IMR-90 (cell line): Measurements from ENCODE around the gene NCAPH2. TPM values are rescaled to one million over a fixed set of nuclear protein-coding genes. Genes with fewer than 3 reads are reported as not detected.
A peak's percentile ranks its signal among the peaks of the same experiment; 100 is the strongest.

Source experiments
- ATAC-seq: fragments of 200-7000 bp; cut with Tn5 transposase; 2 replicates; pipeline ENCODE4 v1.9.1; 2020; ENCODE audit warnings: low read depth, mild to moderate bottlenecking, moderate library complexity
- BruUV-seq: library from RNA; stranded (reverse); fragments of 400-500 nt; replicated peaks from 2 replicates; lab custom pipeline; 2021; lab: Mats Ljungman, UMichigan
- CTCF ChIA-PET: fragments of 300-600 bp; formaldehyde crosslinking; extraction: SDS; loops from one replicate; lab custom pipeline; 2021; ENCODE audit warnings: antibody characterized with exemption; lab: Yijun Ruan, JAX
- POLR2A ChIA-PET: fragments of 300-600 bp; sonication (Branson Sonifier 250); formaldehyde crosslinking; loops from one replicate; lab custom pipeline; 2022; ENCODE audit warnings: antibody characterized with exemption; ENCODE audit not compliant: unreplicated experiment; lab: Charles Lee
- DNase-seq: peaks from one replicate; pipeline ENCODE4 v3.0.0; 2013
- H2AFZ ChIP-seq: replicated peaks from 2 replicates; pipeline ENCODE3; 2013; ENCODE audit warnings: low read length, mild to moderate bottlenecking; ENCODE audit not compliant: poor library complexity
- H2AK5ac ChIP-seq: 2 replicates; pipeline ENCODE4 v1.6.1; 2013; ENCODE audit warnings: low read depth, low read length, inconsistent platforms
- H2AK9ac ChIP-seq: replicated peaks from 2 replicates; pipeline ENCODE3; 2013; ENCODE audit warnings: mild to moderate bottlenecking, low read depth, low read length, moderate library complexity; ENCODE audit not compliant: poor library complexity
- H2BK120ac ChIP-seq: 2 replicates; pipeline ENCODE4 v1.6.1; 2013; ENCODE audit warnings: low read depth, low read length, inconsistent platforms
- H2BK15ac ChIP-seq: 3 replicates; pipeline ENCODE4 v1.6.1; 2013; ENCODE audit warnings: low read depth, low read length, inconsistent platforms
- H2BK20ac ChIP-seq: 2 replicates; pipeline ENCODE4 v1.6.1; 2013; ENCODE audit warnings: low read depth, mild to moderate bottlenecking, inconsistent platforms, low read length, moderate library complexity
- H2BK5ac ChIP-seq: 2 replicates; pipeline ENCODE4 v1.6.1; 2013; ENCODE audit warnings: mild to moderate bottlenecking, low read depth, low read length, inconsistent platforms; ENCODE audit not compliant: poor library complexity, severe bottlenecking
- H3K14ac ChIP-seq: replicated peaks from 2 replicates; pipeline ENCODE4 v1.6.1; 2013; ENCODE audit warnings: low read depth, low read length, inconsistent platforms
- H3K18ac ChIP-seq: 2 replicates; pipeline ENCODE4 v1.6.1; 2013; ENCODE audit warnings: low read depth, low read length, control low read depth
- H3K23ac ChIP-seq: 2 replicates; pipeline ENCODE4 v1.6.1; 2013; ENCODE audit warnings: low read depth, low read length, inconsistent platforms
- H3K27ac ChIP-seq: 2 replicates; pipeline ENCODE4 v1.5.1; 2013; ENCODE audit warnings: mild to moderate bottlenecking, control low read depth, low read length; ENCODE audit not compliant: insufficient read depth
- H3K27me3 ChIP-seq: 2 replicates; pipeline ENCODE4 v1.6.1; 2013; ENCODE audit warnings: low read length; ENCODE audit not compliant: control insufficient read depth, insufficient read depth
- H3K36me3 ChIP-seq: 2 replicates; pipeline ENCODE4 v1.6.1; 2013; ENCODE audit warnings: low read length, mixed read lengths; ENCODE audit not compliant: control insufficient read depth, insufficient read depth
- H3K4ac ChIP-seq: 2 replicates; pipeline ENCODE4 v1.6.1; 2013; ENCODE audit warnings: low read depth, low read length, inconsistent platforms
- H3K4me1 ChIP-seq: 2 replicates; pipeline ENCODE4 v1.6.1; 2013; ENCODE audit warnings: low read length, mixed read lengths; ENCODE audit not compliant: control insufficient read depth, insufficient read depth
- H3K4me2 ChIP-seq: 2 replicates; pipeline ENCODE4 v1.6.1; 2013; ENCODE audit warnings: low read depth, mild to moderate bottlenecking, control low read depth, low read length, moderate library complexity
- H3K4me3 ChIP-seq: 2 replicates; pipeline ENCODE4 v1.5.1; 2013; ENCODE audit warnings: low read depth, mild to moderate bottlenecking, control low read depth, low read length, moderate library complexity; ENCODE audit not compliant: insufficient read depth
- H3K56ac ChIP-seq: 2 replicates; pipeline ENCODE4 v1.6.1; 2013; ENCODE audit warnings: low read length, inconsistent platforms; ENCODE audit not compliant: insufficient read depth; ENCODE audit errors: extremely low read depth
- H3K79me1 ChIP-seq, 2 experiments: 2 replicates each; pipeline ENCODE4 v1.6.1; 2013; ENCODE audit warnings: low read length in 2 of 2, inconsistent platforms in 1 of 2, low read depth in 1 of 2
- H3K9ac ChIP-seq: 2 replicates; pipeline ENCODE4 v1.6.1; 2013; ENCODE audit warnings: low read depth, low read length, control low read depth
- H3K9me1 ChIP-seq: 2 replicates; pipeline ENCODE4 v1.6.1; 2013; ENCODE audit warnings: low read length, inconsistent platforms; ENCODE audit not compliant: insufficient read depth
- H3K9me3 ChIP-seq: 2 replicates; pipeline ENCODE4 v1.6.1; 2013; ENCODE audit warnings: low read length; ENCODE audit not compliant: control insufficient read depth, insufficient read depth
- H4K20me1 ChIP-seq: 2 replicates; pipeline ENCODE4 v1.6.1; 2013; ENCODE audit warnings: low read length, inconsistent platforms; ENCODE audit not compliant: insufficient read depth
- H4K5ac ChIP-seq: 2 replicates; pipeline ENCODE4 v1.6.1; 2013; ENCODE audit warnings: mild to moderate bottlenecking, low read depth, low read length, control low read depth
- H4K8ac ChIP-seq, 2 experiments: 2 replicates each; pipeline ENCODE4 v1.6.1; 2013; ENCODE audit warnings: low read depth in 2 of 2, low read length in 2 of 2, control low read depth in 1 of 2, inconsistent platforms in 1 of 2
- H4K91ac ChIP-seq: 2 replicates; pipeline ENCODE4 v1.6.1; 2013; ENCODE audit warnings: low read depth, low read length, inconsistent platforms; ENCODE audit not compliant: insufficient read depth
- BHLHE40 ChIP-seq: fragments of 150-350 bp; IDR thresholded peaks from 2 replicates; pipeline ENCODE4 v1.6.1; 2016; ENCODE audit warnings: mild to moderate bottlenecking, low read depth, low read length
- CEBPB ChIP-seq: IDR thresholded peaks from 2 replicates; pipeline ENCODE4 v1.6.1; 2012; ENCODE audit warnings: low read depth, low read length, improper control_type of control experiment
- CHD1 ChIP-seq: IDR thresholded peaks from 2 replicates; pipeline ENCODE4 v1.6.1; 2012; ENCODE audit warnings: low read depth, low read length, improper control_type of control experiment
- FOS ChIP-seq: fragments of 150-350 bp; IDR thresholded peaks from 2 replicates; pipeline ENCODE4 v1.6.1; 2016; ENCODE audit warnings: low read depth, low read length
- MAFK ChIP-seq: IDR thresholded peaks from 2 replicates; pipeline ENCODE4 v1.6.1; 2012; ENCODE audit warnings: low read depth, low read length, improper control_type of control experiment
- MAZ ChIP-seq: IDR thresholded peaks from 2 replicates; pipeline ENCODE4 v1.6.1; 2012; ENCODE audit warnings: low read depth, mild to moderate bottlenecking, low read length, improper control_type of control experiment, moderate library complexity, borderline replicate concordance
- MXI1 ChIP-seq: IDR thresholded peaks from 2 replicates; pipeline ENCODE4 v1.6.1; 2012; ENCODE audit warnings: low read depth, mild to moderate bottlenecking, low read length, moderate library complexity, borderline replicate concordance
- NFE2L2 ChIP-seq: fragments of 150-350 bp; IDR thresholded peaks from 2 replicates; pipeline ENCODE4 v1.6.1; 2016; ENCODE audit warnings: low read depth, mild to moderate bottlenecking, low read length
- POLR2A ChIP-seq: IDR thresholded peaks from 2 replicates; pipeline ENCODE4 v1.6.1; 2012; ENCODE audit warnings: mild to moderate bottlenecking, low read depth, low read length
- RAD21 ChIP-seq: IDR thresholded peaks from 2 replicates; pipeline ENCODE4 v1.6.1; 2012; ENCODE audit warnings: low read length, improper control_type of control experiment
- RCOR1 ChIP-seq: IDR thresholded peaks from 2 replicates; pipeline ENCODE4 v1.6.1; 2012; ENCODE audit warnings: mild to moderate bottlenecking, low read length, improper control_type of control experiment; ENCODE audit not compliant: insufficient replicate concordance
- RFX5 ChIP-seq: IDR thresholded peaks from 2 replicates; pipeline ENCODE4 v1.8.0; 2012; ENCODE audit warnings: low read depth, mild to moderate bottlenecking, low read length, moderate library complexity
- SMC3 ChIP-seq: fragments of 150-350 bp; IDR thresholded peaks from 2 replicates; pipeline ENCODE4 v1.6.1; 2016; ENCODE audit warnings: low read depth, mild to moderate bottlenecking, antibody characterized with exemption, low read length, moderate library complexity
- USF2 ChIP-seq: fragments of 150-350 bp; IDR thresholded peaks from 2 replicates; pipeline ENCODE4 v1.6.1; 2017; ENCODE audit warnings: mild to moderate bottlenecking, antibody characterized with exemption, low read length, low read depth
- WGBS, 2 experiments: methylation state at CpG; one replicate each; pipeline versions ENCODE4 v1.1.5 to v1.1.7; 2013; ENCODE audit warnings: missing lambda C conversion rate in 2 of 2; ENCODE audit not compliant: insufficient read length in 1 of 2; ENCODE audit errors: extremely low coverage in 2 of 2; 5-methylcytosine and 5-hydroxymethylcytosine counted together
- dilution Hi-C: fragments of 300-500 bp; cut with HindIII; formaldehyde crosslinking; loops from one replicate; pipeline ENCODE4 v1.14.3; 2018; ENCODE audit warnings: low sequenced_read_pairs; ENCODE audit not compliant: unreplicated experiment
- in situ Hi-C: fragments of 300-500 bp; cut with MboI; formaldehyde crosslinking; loops from 3 replicates; pipeline ENCODE4 v1.14.3; 2019; ENCODE audit warnings: low sequenced_read_pairs, inconsistent platforms, mixed read lengths
- intact Hi-C: fragments of 100-400 bp; cut with micrococcal nuclease; formaldehyde crosslinking; loops from 2 replicates; pipeline ENCODE4 v1.10.0; 2022
- polyA plus RNA-seq, 3 experiments: library from polyadenylated mRNA; depleted of rRNA; stranded (reverse); fragments of >200 nt; gene quantifications; 2 replicates each; pipeline ENCODE4 v1.2.3, GENCODE V29; 2012; ENCODE audit warnings: low replicate concordance in 1 of 3
- total RNA-seq: library from RNA; depleted of rRNA; stranded (reverse); fragments of >200 nt; gene quantifications from 2 replicates; pipeline ENCODE4 v1.2.3, GENCODE V29; 2012
- TF ChIP-seq, protein P1 (sequence below): conservative IDR thresholded peaks from 2 replicates; pipeline ENCODE4 v1.5.1; 2012; ENCODE audit warnings: mild to moderate bottlenecking, low read depth, low read length, improper control_type of control experiment

The NCAPH2 gene
- total and polyA plus RNA-seq, 2 of the 4 experiments (the other 2 are of a cell fraction), result 30.2 to 38.5 TPM

DNA sequence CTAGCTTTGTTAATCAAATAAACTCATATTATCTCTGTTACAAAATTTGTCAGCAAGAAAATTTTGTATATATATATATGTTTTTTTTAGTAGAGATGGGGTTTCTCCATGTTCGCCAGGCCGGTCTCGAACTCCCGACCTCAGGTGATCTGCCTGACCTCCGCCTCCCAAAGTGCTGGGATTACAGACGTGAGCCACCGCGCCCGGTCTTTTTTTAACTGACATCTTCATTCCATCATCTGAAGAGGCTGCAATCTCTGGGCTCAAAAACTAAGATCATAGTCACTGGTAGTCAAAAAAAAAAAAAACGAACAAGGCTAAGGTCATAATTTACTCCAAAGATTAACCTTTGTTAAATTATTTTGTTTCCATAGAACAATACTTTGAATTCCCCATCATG lies 32.4 kb downstream of the NCAPH2 start:
- DNase-seq (no peak), ATAC-seq (no peak)
- Histone ChIP-seq H4K5ac (no peak overlapping the region), H3K4me1 (peaks cover 12% of the 10 kb centered on the region), H3K4ac (no peak overlapping the region), H2AFZ (no peak overlapping the region), H2BK15ac (0 out of 3 replicates have a peak overlapping the region, but pooled peaks have one; percentile 70), H4K20me1 (no peaks in the 10 kb centered on the region), H4K8ac (no peak overlapping the region), H3K14ac (no peak overlapping the region), H3K18ac (no peak overlapping the region; the same call in 1 of the 2 replicates), H2AK9ac (no peak overlapping the region), H2BK120ac (no peak overlapping the region; the same call in 1 of the 2 replicates), H3K9ac (no peak overlapping the region), H3K9me3 (no peaks in the 10 kb centered on the region), H2BK5ac (no peak overlapping the region), H2AK5ac (no peak overlapping the region), H3K27me3 (peaks cover 9% of the 10 kb centered on the region), H3K56ac (no peak overlapping the region), H2BK20ac (no peak overlapping the region), H3K36me3 (no peaks in the 10 kb centered on the region), H3K79me1 (no peaks in the 10 kb centered on the region), H3K27ac (no peak overlapping the region), H3K4me3 (no peak overlapping the region), H4K91ac (no peak overlapping the region), H3K23ac (no peak overlapping the region), H3K4me2 (no peak overlapping the region), H3K9me1 (peaks cover 7% of the 10 kb centered on the region)
- in situ Hi-C loops, result no loop called here
- intact Hi-C loops, result no loop called here
- dilution Hi-C loops, result no loop called here
- no peak for TF ChIP-seq MXI1
- no peak for TF ChIP-seq FOS
- no peak for TF ChIP-seq USF2
- TF ChIP-seq RAD21, result no peak
- no peak for TF ChIP-seq RCOR1
- no peak for TF ChIP-seq BHLHE40
- TF ChIP-seq, protein P1, sequence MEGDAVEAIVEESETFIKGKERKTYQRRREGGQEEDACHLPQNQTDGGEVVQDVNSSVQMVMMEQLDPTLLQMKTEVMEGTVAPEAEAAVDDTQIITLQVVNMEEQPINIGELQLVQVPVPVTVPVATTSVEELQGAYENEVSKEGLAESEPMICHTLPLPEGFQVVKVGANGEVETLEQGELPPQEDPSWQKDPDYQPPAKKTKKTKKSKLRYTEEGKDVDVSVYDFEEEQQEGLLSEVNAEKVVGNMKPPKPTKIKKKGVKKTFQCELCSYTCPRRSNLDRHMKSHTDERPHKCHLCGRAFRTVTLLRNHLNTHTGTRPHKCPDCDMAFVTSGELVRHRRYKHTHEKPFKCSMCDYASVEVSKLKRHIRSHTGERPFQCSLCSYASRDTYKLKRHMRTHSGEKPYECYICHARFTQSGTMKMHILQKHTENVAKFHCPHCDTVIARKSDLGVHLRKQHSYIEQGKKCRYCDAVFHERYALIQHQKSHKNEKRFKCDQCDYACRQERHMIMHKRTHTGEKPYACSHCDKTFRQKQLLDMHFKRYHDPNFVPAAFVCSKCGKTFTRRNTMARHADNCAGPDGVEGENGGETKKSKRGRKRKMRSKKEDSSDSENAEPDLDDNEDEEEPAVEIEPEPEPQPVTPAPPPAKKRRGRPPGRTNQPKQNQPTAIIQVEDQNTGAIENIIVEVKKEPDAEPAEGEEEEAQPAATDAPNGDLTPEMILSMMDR, result no peak
- no peak for TF ChIP-seq CHD1
- TF ChIP-seq CEBPB, result no peak
- TF ChIP-seq POLR2A, result no peak
- TF ChIP-seq NFE2L2, result no peak
- no peak for TF ChIP-seq SMC3
- TF ChIP-seq MAFK, result no peak
- TF ChIP-seq MAZ, result no peak
- TF ChIP-seq RFX5, result no peak
- ChIA-PET POLR2A (interaction anchor here (0.7 kb wide), 1 partner anchor 16 kb away, joined by 9 read pairs; no protein-coding TSS in a partner anchor), CTCF (interaction anchor here (0.6 to 0.9 kb wide), 3 partner anchors 37 to 47 kb away, joined by 3 to 6 read pairs (median 4); no protein-coding TSS in a partner anchor)
- no TSS peak for BruUV-seq
- no CpG with 5 or more reads among the region's 10 CpGs for WGBS, 2 experiments
